PC-9 (cell line): ENCODE results near the gene PYGB.

Experiments
- EZH2 ChIP-seq: fragments of 200-600 bp; sonication (generic); IDR thresholded peaks from 2 replicates; pipeline ENCODE4 v1.8.0; 2017; ENCODE audit warnings: antibody characterized with exemption, low read depth
- TF ChIP-seq, protein P1 (sequence below): fragments of 200-600 bp; sonication (generic); conservative IDR thresholded peaks from 2 replicates; pipeline ENCODE4 v1.6.1; 2017; ENCODE audit warnings: mixed run types, antibody characterized with exemption, mild to moderate bottlenecking, moderate library complexity

DNA sequence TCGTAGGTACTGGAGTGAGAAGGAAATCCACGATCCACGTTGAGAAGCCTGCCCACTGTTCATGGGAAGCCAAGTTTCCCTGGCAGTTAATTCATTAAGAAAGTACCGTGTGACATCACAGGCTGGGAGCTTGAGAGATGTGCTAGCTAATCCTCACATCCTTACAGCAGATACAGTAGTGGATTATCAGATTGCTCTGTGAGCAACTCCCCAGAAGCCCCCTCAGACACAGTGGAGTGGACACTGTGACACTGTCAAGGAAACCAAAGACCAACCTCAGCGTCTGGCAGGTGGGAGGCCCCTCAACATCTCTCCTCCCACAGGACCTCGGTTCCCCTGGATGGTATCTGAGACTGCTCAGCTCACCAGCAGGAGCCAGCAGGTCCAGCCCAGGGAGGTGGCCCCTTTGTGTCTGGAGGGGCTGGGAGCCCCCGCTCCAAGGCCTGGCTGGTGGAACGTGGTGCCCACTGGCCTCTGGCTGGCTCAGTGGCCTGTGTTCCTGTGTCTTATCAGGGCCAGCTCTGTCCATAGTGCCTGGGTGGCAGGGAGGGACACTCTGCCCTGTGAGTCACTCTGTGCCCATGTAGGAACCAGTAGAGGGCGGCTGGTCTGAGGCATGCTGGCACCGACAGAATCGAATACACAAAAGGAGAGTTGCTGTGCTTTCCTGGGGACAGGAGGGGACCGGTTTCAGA lies 7.2 kb downstream of the PYGB start:
- TF ChIP-seq, protein P1, sequence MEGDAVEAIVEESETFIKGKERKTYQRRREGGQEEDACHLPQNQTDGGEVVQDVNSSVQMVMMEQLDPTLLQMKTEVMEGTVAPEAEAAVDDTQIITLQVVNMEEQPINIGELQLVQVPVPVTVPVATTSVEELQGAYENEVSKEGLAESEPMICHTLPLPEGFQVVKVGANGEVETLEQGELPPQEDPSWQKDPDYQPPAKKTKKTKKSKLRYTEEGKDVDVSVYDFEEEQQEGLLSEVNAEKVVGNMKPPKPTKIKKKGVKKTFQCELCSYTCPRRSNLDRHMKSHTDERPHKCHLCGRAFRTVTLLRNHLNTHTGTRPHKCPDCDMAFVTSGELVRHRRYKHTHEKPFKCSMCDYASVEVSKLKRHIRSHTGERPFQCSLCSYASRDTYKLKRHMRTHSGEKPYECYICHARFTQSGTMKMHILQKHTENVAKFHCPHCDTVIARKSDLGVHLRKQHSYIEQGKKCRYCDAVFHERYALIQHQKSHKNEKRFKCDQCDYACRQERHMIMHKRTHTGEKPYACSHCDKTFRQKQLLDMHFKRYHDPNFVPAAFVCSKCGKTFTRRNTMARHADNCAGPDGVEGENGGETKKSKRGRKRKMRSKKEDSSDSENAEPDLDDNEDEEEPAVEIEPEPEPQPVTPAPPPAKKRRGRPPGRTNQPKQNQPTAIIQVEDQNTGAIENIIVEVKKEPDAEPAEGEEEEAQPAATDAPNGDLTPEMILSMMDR = no peak
- TF ChIP-seq EZH2 = no peak
